UCSD-AML1 (cell line): ENCODE measurements around the gene CLDN9.

Source experiments
- DNase-seq: peaks from one replicate; lab custom pipeline; 2025; ENCODE audit not compliant: unreplicated experiment; lab: John Stamatoyannopoulos, UW

The CLDN9 gene

GRCh38 chr16:2992383-2993081 lies 20.2 kb upstream of the CLDN9 start:
- DNase-seq, result no peak

- DNase-seq, result no peak
Observed at GRCh38 chr16:2996298-2996697, 16.4 kb upstream of the CLDN9 start.

GRCh38 chr16:2999929-3000328 lies 12.8 kb upstream of the CLDN9 start:
- no peak for DNase-seq

- no peak for DNase-seq
Observed at GRCh38 chr16:3000540-3000939, 12.2 kb upstream of the CLDN9 start.

DNA sequence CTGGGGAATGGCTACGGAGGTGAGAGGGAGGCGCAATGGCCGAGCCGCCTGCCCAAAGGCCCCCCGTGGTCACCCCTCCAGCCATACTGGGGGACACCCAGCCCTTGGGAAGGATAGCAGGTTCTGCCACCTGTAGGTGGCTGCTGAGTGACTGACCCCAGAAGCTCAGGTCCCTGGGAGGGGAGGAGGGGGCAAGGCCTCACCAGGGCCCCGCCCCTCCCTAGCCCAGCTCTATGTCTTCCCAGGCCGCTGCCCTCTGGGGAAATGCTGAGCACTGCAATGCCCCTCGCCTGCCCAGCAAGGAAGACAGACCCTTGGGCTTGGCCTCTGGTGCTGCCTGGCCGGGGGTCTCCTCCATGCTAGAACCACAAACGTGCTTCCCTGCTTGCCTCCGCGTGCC lies 11.4 kb upstream of the CLDN9 start:
- DNase-seq, result no peak

GRCh38 chr16:3003582-3004270 lies 9.0 kb upstream of the CLDN9 start:
- peak; percentile 99 for DNase-seq

GRCh38 chr16:3004319-3004718 lies 8.4 kb upstream of the CLDN9 start:
- DNase-seq, result peak; percentile 46

DNA sequence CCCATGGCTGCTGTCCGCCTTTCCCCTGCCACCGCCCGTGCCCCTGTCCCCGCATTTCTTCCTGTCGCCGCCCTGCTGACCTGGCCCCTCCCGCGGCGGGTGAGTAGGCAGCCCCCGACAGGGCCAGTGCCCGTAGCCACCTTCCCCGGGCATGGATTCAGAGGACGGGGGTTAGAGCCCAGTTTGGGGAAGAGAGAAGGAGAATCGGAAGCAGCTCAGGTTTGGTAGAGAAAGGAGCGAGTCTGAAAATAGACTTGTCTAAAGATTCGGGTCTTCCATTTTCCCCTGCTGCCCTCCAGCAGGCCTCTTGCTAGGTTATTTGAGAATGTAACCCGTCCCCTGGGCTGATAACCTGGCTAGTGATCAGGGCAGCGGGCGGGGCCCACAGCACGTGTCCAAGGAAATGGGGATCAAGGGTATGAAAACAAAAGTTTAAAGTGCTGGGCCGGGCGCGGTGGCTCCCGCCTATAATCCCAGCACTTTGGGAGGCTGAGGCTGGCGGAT lies 7.9 kb upstream of the CLDN9 start:
- peak; percentile 52 for DNase-seq

DNA sequence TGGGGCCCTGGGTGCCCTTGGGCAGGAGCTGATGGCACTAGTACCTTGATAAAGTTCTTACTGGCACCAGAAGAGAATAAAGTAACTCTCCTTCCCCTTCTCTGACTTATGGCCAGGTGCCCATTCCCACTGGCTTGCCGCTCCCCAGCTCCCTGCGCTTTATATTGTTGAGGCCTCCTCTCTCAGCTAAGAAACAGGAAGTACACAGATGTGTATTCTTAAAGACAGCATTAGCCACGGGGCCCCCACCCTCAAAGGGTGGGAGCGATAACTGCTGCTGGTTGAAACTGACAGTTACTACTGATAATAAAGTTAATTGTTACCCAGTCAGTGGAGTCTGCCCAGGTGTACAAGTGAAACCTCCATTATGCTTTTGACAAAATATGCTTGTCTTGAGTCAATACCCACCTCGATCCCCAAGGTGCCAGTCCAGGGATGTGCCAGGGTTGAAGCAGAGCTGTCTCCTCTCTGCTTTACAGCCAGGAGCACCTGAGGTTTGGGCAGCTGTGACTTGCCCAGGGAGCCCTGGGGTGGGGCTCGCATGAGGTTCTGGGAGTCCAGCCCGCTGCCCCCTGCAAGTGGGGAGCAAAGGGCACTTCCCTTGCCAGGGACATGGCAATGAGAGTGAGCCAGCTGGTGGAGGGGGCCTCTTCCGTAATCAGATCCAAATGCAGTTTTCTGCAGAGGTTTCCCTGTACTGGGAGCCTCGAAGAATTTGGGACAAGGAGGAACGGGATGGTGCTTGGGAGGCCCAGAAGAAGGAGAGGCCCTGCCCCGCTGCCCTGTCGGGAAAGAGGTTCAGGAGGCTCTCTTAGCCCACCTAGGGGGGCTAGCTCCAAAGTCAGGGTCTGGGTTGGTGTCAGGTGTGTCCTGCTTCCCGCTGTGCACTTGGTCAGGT lies 5.4 kb upstream of the CLDN9 start:
- peak; percentile 51 for DNase-seq

GRCh38 chr16:3007957-3008689 lies 4.6 kb upstream of the CLDN9 start:
- peak; percentile 82 for DNase-seq

GRCh38 chr16:3008690-3009037 lies 4.1 kb upstream of the CLDN9 start:
- DNase-seq, result no peak

GRCh38 chr16:3009568-3010390 lies 2.9 kb upstream of the CLDN9 start:
- no peak for DNase-seq

DNA sequence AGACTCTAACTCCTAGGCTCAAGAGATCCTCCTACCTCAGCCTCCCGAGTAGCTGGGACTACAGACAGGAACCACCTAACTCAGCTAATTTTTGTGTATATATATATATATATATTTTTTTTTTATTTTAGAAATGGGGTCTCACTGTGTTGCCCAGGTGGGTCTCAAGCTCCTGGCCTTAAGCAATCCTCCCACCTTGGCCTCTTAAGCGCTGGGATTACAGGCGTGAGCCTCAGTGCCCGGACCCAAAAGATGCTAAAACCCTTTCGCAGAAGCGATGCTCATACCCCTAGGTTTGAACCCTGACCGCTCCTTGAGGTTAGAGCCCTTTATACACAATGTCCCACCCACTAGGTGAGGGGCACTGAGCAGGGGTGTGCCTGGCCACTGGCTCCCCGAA lies 2.2 kb upstream of the CLDN9 start:
- no peak for DNase-seq

DNA sequence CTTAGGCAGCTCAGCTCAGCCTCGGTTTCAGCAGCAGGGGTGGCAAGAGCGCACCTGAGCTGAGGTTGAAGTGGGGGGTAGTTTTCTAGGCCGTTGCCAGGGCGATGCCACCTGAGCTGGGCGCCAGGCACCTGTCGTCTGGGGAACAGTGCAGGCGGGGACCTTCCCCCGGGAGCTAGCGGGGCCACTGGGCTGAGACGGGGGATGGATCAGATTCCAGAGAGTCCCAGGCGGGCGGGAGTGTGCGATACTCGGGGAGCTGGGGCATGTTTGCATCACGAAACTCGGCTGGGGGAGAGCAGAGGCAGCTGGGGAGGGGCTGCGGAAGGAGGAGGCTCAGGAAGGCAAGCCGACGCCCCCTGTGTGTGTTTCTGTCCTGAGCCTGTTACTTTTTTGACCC lies 477 bp upstream of the CLDN9 start:
- no peak for DNase-seq

GRCh38 chr16:3013491-3013951 lies 798 bp downstream of the CLDN9 start:
- no peak for DNase-seq

GRCh38 chr16:3013998-3014690 lies 1.4 kb downstream of the CLDN9 start:
- no peak for DNase-seq

GRCh38 chr16:3014971-3015370 lies 2.2 kb downstream of the CLDN9 start:
- DNase-seq, result no peak

DNA sequence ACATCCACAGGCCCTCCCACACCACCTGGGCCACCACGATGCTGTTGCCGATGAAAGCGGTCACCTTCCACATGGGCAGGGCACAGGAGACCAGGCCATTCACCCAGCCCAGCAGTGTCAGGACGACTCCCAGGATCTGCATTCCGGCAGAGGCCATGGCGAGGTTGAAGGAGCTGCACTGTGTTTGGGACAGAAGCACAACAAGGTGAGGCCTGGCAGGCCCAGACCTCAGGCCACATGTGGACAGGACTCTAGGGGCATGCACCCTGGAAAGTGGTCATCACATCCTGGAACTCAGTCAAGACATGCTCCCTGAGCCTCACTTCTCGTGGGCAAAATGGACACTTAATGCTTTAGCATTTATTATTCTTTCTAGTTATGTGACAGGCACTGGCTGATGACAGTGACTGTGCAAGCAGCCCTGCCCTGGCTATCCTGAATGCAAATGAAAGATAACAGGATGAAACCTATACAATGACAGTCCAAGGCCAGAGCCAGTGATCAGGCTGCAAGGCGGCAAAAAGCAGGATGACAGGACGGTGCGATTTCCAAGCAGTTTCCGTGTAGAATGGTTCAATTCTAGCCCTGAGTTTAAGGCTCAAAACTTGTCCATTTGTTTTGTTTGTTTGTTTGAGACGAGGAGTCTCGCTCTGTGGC lies 3.3 kb downstream of the CLDN9 start:
- DNase-seq, result no peak

- DNase-seq, result no peak
Observed at GRCh38 chr16:3017344-3017743, 4.6 kb downstream of the CLDN9 start.
